ENCODE data around the gene SH3BP4. TPM values are rescaled to one million over a fixed set of nuclear protein-coding genes. Genes with fewer than 3 reads are reported as not detected.
"Not testable (repeated sequence)": the region's sequence is repeated elsewhere in the genome, so short reads cannot be mapped to it uniquely, and the experiment has no call there.

Gene SH3BP4
- total RNA-seq, 1 donor from 2014 or later: 0.66 TPM

- Mint-ChIP-seq H3K27ac (no peak overlapping the region), H3K27me3 (ENCODE audit: low read depth) (no peaks in the 10 kb centered on the region), H3K36me3 (ENCODE audit: low read depth) (no peaks in the 10 kb centered on the region), H3K4me1 (ENCODE audit: low read depth) (no peaks in the 10 kb centered on the region), H3K9me3 (no peaks in the 10 kb centered on the region), H3K4me3 (ENCODE audit: low read depth) (no peak overlapping the region)
- no peak for DNase-seq (ENCODE audit: low spot score)
- intact Hi-C loops (cut with micrococcal nuclease): no loop called here
Observed at GRCh38 chr2:235017441-235017840, 65.6 kb downstream of the SH3BP4 start.

GRCh38 chr2:235018838-235019237 is 67.0 kb downstream of the SH3BP4 start:
- Mint-ChIP-seq H3K36me3 (ENCODE audit: low read depth) (no peaks in the 10 kb centered on the region), H3K4me1 (ENCODE audit: low read depth) (no peaks in the 10 kb centered on the region), H3K27me3 (ENCODE audit: low read depth) (no peaks in the 10 kb centered on the region), H3K27ac (no peak overlapping the region), H3K9me3 (no peaks in the 10 kb centered on the region), H3K4me3 (ENCODE audit: low read depth) (no peak overlapping the region)
- intact Hi-C loops (cut with micrococcal nuclease): no loop called here
- DNase-seq (ENCODE audit: low spot score): no peak

GRCh38 chr2:235020141-235020540 is 68.3 kb downstream of the SH3BP4 start:
- H3K27me3 Mint-ChIP-seq (ENCODE audit: low read depth); H3K4me1 Mint-ChIP-seq (ENCODE audit: low read depth); intact Hi-C loops (cut with micrococcal nuclease): not testable (repeated sequence)

GRCh38 chr2:235021752-235022151 is 69.9 kb downstream of the SH3BP4 start:
- Mint-ChIP-seq H3K9me3 (no peaks in the 10 kb centered on the region), H3K27me3 (ENCODE audit: low read depth) (no peaks in the 10 kb centered on the region), H3K4me3 (ENCODE audit: low read depth) (no peak overlapping the region), H3K27ac (no peak overlapping the region), H3K36me3 (ENCODE audit: low read depth) (no peaks in the 10 kb centered on the region), H3K4me1 (ENCODE audit: low read depth) (no peaks in the 10 kb centered on the region)
- DNase-seq (ENCODE audit: low spot score): no peak
- intact Hi-C loops (cut with micrococcal nuclease): no loop called here

More at GRCh38 chr2:235020141-235020540, 68.3 kb downstream of the SH3BP4 start:
- not testable (repeated sequence) for DNase-seq (ENCODE audit: low spot score); H3K27ac Mint-ChIP-seq; H3K36me3 Mint-ChIP-seq (ENCODE audit: low read depth); H3K4me3 Mint-ChIP-seq (ENCODE audit: low read depth); H3K9me3 Mint-ChIP-seq

- intact Hi-C loops (cut with micrococcal nuclease): no loop called here
- H3K36me3 Mint-ChIP-seq (ENCODE audit: low read depth): no peaks in the 10 kb centered on the region
- no peak overlapping the region for H3K27ac Mint-ChIP-seq
- H3K27me3 Mint-ChIP-seq (ENCODE audit: low read depth): no peaks in the 10 kb centered on the region
- no peak for DNase-seq (ENCODE audit: low spot score)
- no peaks in the 10 kb centered on the region for H3K4me1 Mint-ChIP-seq (ENCODE audit: low read depth)
- no peak overlapping the region for H3K4me3 Mint-ChIP-seq (ENCODE audit: low read depth)
- no peaks in the 10 kb centered on the region for H3K9me3 Mint-ChIP-seq
Observed at GRCh38 chr2:235024191-235024860, 72.5 kb downstream of the SH3BP4 start.

DNA sequence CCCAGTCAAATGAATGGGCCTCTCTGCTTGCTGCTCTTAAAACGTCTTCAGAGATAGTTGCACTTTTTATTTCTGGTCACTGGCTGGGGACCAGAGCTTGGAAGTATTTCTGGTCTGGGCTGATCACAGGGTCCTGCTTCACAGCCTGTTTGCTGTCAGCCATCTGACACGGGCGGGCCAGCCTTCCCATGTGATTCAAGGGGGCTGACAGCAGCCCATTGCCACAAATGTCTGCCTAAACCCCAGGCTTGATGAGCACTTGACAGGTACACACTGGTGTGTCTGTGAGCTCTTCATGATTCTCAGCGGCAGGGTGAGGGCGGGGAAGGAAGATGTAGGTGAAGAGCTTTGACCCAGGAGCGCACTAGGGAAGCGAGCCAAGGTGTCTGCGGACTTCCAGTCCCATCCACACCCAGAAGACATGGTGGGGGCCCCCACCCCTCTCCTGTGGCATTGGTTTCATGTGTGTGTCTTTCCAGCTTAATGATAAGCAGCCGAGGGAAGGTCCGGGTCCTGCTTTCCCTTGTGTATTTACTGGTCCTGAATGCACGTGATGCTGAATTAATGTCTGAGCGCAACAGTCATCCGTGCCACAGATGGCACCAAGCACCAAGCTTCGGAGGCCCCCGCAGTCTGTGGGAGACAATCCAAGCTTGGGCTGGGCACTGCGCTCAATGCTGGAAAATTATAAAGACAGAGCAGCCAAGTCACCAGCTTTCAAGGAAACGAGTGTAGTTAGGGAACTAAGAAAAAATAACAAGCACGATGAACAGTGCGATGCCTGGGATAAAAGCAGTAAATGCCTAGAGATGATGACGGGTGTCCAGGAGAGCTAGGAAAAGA is 73.3 kb downstream of the SH3BP4 start:
- intact Hi-C loops (cut with micrococcal nuclease): no loop called here
- no peak overlapping the region for H3K27ac Mint-ChIP-seq
- no peak for DNase-seq (ENCODE audit: low spot score)
- no peaks in the 10 kb centered on the region for H3K27me3 Mint-ChIP-seq (ENCODE audit: low read depth)
- H3K36me3 Mint-ChIP-seq (ENCODE audit: low read depth): no peaks in the 10 kb centered on the region
- no peak overlapping the region for H3K4me3 Mint-ChIP-seq (ENCODE audit: low read depth)
- H3K9me3 Mint-ChIP-seq: no peaks in the 10 kb centered on the region
- no peaks in the 10 kb centered on the region for H3K4me1 Mint-ChIP-seq (ENCODE audit: low read depth)

- Mint-ChIP-seq H3K9me3 (no peaks in the 10 kb centered on the region), H3K27me3 (ENCODE audit: low read depth) (no peaks in the 10 kb centered on the region), H3K4me1 (ENCODE audit: low read depth) (no peaks in the 10 kb centered on the region), H3K27ac (no peak overlapping the region), H3K4me3 (ENCODE audit: low read depth) (no peak overlapping the region), H3K36me3 (ENCODE audit: low read depth) (no peaks in the 10 kb centered on the region)
- intact Hi-C loops (cut with micrococcal nuclease): no loop called here
- no peak for DNase-seq (ENCODE audit: low spot score)
Observed at GRCh38 chr2:235025800-235026536, 74.2 kb downstream of the SH3BP4 start.

DNA sequence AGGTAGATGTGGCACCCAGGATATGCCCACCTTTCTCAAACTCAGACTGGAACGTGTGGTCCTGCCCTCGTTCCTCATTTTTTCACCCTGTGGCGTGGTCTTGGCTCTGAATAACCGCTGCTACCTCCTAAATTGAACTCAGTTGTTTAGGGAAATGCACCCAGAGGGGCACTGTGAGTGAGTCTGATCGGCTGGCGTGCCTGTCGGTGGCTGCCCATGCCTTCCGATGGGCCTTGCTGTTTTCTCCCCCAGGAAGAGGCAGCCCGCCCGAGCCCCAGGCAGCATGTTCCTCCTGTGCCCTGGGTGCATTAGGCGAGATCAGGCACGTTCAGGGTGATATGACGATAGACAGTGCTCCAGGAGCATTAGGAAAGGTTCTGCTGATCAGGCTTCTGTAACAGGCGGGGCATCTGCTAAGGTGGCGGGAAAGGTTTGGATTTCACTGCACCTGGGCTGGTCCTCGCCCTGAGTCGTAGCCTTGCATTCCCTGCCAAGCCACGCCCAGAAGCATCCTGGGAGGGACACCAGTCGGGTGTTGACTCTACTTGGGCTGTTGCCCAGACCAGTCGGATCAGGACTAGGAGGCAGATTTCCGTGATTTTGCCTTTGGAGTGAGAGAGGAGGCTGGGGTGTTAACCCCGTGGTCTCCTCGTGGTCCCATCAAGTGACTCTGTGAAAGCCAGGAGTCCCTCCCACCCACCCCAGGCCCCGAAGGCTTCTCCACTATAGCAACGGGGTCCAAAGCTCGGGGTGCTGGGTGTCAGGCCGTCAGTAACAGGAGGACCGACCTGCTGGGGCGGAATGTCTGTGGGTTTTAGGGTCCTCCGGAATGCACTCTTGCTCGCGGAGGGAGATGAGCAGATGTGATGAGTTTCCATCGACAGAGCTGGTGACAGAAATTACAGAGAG is 75.1 kb downstream of the SH3BP4 start:
- Mint-ChIP-seq H3K4me1 (ENCODE audit: low read depth) (no peaks in the 10 kb centered on the region), H3K27ac (no peak overlapping the region), H3K4me3 (ENCODE audit: low read depth) (no peak overlapping the region), H3K27me3 (ENCODE audit: low read depth) (no peaks in the 10 kb centered on the region), H3K36me3 (ENCODE audit: low read depth) (no peaks in the 10 kb centered on the region), H3K9me3 (no peaks in the 10 kb centered on the region)
- DNase-seq (ENCODE audit: low spot score): no peak
- intact Hi-C loops (cut with micrococcal nuclease): no loop called here

DNA sequence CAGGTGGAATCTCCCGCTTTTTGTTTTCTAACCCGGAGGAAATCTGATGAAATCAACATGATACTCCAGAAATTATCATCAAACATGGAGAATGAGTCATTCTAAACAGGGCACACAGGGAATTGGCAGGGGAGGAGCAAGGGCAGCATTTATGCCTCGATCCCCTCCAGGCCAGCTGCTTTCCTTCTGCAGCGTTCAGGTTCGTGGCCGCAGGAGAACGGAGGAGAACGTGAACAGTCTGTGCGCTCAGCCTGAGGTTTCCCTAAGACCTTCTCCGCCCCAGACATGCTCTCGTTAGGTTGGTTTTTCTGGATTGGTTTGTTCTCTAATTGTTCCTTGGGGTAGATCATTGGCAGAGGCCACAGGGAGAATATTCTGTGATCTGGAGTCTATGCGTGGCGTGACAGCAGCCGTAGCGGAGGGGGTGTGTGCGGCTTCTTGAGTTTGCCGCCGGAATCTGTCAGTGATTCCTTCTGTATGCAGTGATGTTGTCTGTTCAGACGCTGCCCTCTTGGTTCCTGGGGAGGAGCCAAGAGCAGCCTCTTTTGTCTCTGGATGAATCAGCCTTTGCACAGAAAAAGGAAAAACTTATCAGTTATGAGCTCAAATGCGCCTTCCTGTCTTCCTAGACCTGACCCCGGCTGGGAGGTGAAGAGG is 75.9 kb downstream of the SH3BP4 start:
- H3K36me3 Mint-ChIP-seq (ENCODE audit: low read depth): no peaks in the 10 kb centered on the region
- H3K27ac Mint-ChIP-seq: no peak overlapping the region
- H3K27me3 Mint-ChIP-seq (ENCODE audit: low read depth): no peaks in the 10 kb centered on the region
- no peak overlapping the region for H3K4me3 Mint-ChIP-seq (ENCODE audit: low read depth)
- no peaks in the 10 kb centered on the region for H3K9me3 Mint-ChIP-seq
- intact Hi-C loops (cut with micrococcal nuclease): no loop called here
- DNase-seq (ENCODE audit: low spot score): no peak
- H3K4me1 Mint-ChIP-seq (ENCODE audit: low read depth): no peaks in the 10 kb centered on the region

DNA sequence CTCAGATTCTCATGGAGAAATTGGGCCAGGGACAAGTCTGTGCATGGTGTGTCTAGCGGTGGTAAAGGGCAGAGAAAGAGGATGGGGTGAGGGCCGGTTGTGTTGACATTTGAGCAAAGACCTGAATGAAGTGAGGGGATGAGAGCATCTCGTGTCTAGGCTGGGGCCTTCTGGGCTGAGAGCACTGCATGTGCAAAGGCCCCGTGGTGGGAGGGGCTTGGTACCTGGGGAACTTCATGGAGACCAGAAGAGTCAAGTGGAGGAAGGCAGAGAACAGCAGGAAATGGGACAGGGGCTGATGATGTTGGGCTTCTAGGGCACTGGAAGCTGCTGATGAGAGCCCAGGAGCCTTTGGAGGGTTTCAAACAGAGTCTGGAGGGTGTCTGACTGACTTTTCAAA is 76.8 kb downstream of the SH3BP4 start:
- Mint-ChIP-seq H3K4me3 (ENCODE audit: low read depth) (no peak overlapping the region), H3K27me3 (ENCODE audit: low read depth) (no peaks in the 10 kb centered on the region)
- intact Hi-C loops (cut with micrococcal nuclease): no loop called here

GRCh38 chr2:235029054-235029453 is 77.2 kb downstream of the SH3BP4 start:
- Mint-ChIP-seq H3K4me1 (ENCODE audit: low read depth) (no peaks in the 10 kb centered on the region), H3K27ac (no peak overlapping the region), H3K4me3 (ENCODE audit: low read depth) (no peak overlapping the region), H3K36me3 (ENCODE audit: low read depth) (no peaks in the 10 kb centered on the region), H3K27me3 (ENCODE audit: low read depth) (no peaks in the 10 kb centered on the region), H3K9me3 (no peaks in the 10 kb centered on the region)
- intact Hi-C loops (cut with micrococcal nuclease): no loop called here
- DNase-seq (ENCODE audit: low spot score): no peak

More for the DNA sequence above, 76.8 kb downstream of the SH3BP4 start:
- Mint-ChIP-seq H3K9me3 (no peaks in the 10 kb centered on the region), H3K27ac (no peak overlapping the region), H3K36me3 (ENCODE audit: low read depth) (no peaks in the 10 kb centered on the region), H3K4me1 (ENCODE audit: low read depth) (no peaks in the 10 kb centered on the region)
- DNase-seq (ENCODE audit: low spot score): no peak

- Mint-ChIP-seq H3K27ac (no peak overlapping the region), H3K9me3 (no peaks in the 10 kb centered on the region), H3K27me3 (ENCODE audit: low read depth) (no peaks in the 10 kb centered on the region), H3K36me3 (ENCODE audit: low read depth) (no peaks in the 10 kb centered on the region), H3K4me3 (ENCODE audit: low read depth) (no peak overlapping the region), H3K4me1 (ENCODE audit: low read depth) (no peaks in the 10 kb centered on the region)
- no peak for DNase-seq (ENCODE audit: low spot score)
- intact Hi-C loops (cut with micrococcal nuclease): no loop called here
Observed at GRCh38 chr2:235030126-235030525, 78.3 kb downstream of the SH3BP4 start.

Measured in activated T-helper 2 cell treated with anti-CD3 and anti-CD28 coated beads, Interferon-gamma antibody, Interleukin-2, Interleukin-4, amounts not matched to agents 10 μg/mL and 5 μg/mL and 100 μg/mL, durations not matched to agents 14 hours and 24 hours and 36 hours (primary cell).